T47D (cell line): ENCODE results near the gene RBKS.
A peak's percentile ranks its signal among the peaks of the same experiment; 100 is the strongest.

Source experiments
- DNase-seq, 2 experiments: peaks; one replicate each; pipeline versions ENCODE4 v3.0.0 to v3.0.0-alpha.2; 2011 to 2012; ENCODE audit warnings: low read depth in 1 of 2, low spot score in 1 of 2
- JUND ChIP-seq: IDR thresholded peaks from 2 replicates; pipeline ENCODE4 v1.6.1; 2012; ENCODE audit warnings: low read depth
- in situ Hi-C: cut with HindIII; loops from 2 replicates; pipeline ENCODE4 v1.10.0; 2016; ENCODE audit warnings: low sequenced_read_pairs, low pct_unique_long_range_greater_than_20kb

RBKS gene

DNA sequence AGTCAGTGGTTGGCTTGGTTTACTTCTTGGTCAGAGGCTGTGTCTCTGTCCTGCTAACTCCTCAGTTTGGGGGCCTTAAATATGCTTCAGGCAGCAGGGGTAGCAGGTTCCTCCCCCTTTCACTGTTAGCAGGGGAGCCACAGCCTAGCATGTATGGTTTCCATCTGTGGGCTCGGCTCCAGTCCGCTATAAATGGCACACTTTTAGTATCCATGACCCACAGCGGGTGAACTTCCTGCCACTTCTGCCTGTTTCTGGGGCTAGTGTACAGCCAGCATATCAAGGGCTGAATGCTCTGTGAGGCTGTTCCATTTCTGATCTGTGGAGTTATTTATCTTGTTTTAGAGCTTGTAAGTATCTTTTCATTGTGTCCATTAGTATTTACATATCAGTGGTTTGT is 60.4 kb downstream of the RBKS start:
- no peak for TF ChIP-seq JUND
- in situ Hi-C loops: no loop called here
- DNase-seq: no peak

DNA sequence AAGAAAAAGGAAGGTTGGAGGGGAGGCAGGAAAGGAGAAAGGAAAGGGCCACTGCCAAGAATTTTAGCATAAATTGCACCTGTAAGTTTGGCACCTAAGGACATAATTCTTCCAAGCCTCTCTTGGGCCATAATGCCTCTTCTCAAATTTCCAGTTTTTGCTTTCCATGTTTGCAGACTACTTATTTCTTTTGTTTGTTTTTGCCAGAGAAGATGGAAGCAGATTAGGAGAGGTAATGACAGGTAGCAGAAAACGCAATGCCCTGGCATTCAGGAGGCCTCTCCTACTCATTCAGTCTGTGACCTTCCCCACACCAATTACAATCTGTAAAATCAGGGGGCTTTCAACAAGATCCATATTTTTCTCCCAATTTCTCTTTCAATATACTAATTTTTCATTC is 61.9 kb downstream of the RBKS start:
- peak; percentile 13 to 87 for DNase-seq
- no peak for TF ChIP-seq JUND
- in situ Hi-C loops: no loop called here

- in situ Hi-C loops: no loop called here
- no peak for TF ChIP-seq JUND
- no peak for DNase-seq
Observed at GRCh38 chr2:27824401-27824800, 65.8 kb downstream of the RBKS start.

DNA sequence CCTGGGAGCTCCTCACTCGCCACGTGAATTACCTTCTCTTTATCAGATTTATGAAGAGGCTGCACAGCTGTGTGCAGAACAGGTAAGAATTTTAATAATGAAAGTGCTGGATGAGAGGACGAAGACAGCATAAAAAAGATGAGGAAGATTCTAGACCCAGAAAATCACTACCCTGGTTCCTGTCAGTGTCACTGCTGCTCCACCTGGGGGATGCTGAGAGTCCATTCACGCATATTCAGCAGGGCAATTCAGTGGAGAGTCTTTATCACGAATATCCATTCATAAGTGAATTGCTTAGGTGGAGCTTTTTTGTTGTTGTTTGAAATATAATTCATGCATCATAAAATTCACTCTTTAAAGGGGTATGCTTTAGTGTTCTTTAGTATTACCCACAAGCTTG is 66.6 kb downstream of the RBKS start:
- in situ Hi-C loops: no loop called here
- peak in 1 of 2 experiments; percentile 29 for DNase-seq
- TF ChIP-seq JUND: no peak

- TF ChIP-seq JUND: no peak
- in situ Hi-C loops: no loop called here
Observed at GRCh38 chr2:27823135-27823534, 67.1 kb downstream of the RBKS start.

GRCh38 chr2:27822049-27822448 is 68.1 kb downstream of the RBKS start:
- no peak for DNase-seq
- TF ChIP-seq JUND: no peak
- in situ Hi-C loops: no loop called here

More at GRCh38 chr2:27823135-27823534, 67.1 kb downstream of the RBKS start:
- no peak for DNase-seq

GRCh38 chr2:27815860-27816438 is 74.2 kb downstream of the RBKS start:
- no peak for TF ChIP-seq JUND
- in situ Hi-C loops: no loop called here
- DNase-seq: no peak

DNA sequence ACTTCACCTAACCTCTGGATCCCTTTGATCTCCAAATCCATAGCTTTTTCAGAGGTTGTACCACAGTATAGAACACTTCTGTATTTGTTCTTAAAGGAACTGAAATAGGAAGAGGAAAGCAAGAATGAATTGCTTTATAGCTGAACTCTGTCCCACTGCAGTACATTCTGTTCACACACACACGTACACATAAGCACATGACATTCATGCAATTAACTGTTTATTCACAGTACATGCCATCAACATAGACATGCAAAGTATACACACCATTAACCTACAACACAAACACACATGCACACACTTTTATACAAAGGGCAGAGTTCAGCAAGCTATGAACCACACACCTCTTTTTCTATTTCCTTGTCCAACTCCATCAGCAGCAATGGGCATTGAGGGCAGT is 75.4 kb downstream of the RBKS start:
- no peak for DNase-seq
- TF ChIP-seq JUND: no peak
- in situ Hi-C loops: no loop called here

DNA sequence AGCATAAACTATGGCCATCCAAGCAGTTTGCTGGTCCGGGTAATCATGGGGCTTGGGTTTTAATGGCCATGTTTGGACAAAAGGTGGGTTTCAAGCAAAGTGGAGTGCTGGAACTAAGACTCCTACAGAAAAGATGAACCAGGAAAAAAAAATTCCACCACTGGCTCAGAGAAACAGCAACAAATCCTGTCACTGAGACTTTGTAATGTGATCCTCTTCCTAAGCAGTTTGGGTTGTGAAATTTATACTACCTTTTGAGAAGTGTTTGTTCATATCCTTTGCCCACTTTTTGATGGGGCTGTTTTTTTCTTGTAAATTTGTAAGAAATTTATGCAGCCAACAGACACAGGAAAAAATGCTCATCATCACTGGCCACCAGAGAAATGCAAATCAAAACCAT is 78.4 kb downstream of the RBKS start:
- no peak for DNase-seq
- in situ Hi-C loops: no loop called here
- no peak for TF ChIP-seq JUND

GRCh38 chr2:27810455-27810854 is 79.7 kb downstream of the RBKS start:
- no peak for DNase-seq
- in situ Hi-C loops: no loop called here
- no peak for TF ChIP-seq JUND

DNA sequence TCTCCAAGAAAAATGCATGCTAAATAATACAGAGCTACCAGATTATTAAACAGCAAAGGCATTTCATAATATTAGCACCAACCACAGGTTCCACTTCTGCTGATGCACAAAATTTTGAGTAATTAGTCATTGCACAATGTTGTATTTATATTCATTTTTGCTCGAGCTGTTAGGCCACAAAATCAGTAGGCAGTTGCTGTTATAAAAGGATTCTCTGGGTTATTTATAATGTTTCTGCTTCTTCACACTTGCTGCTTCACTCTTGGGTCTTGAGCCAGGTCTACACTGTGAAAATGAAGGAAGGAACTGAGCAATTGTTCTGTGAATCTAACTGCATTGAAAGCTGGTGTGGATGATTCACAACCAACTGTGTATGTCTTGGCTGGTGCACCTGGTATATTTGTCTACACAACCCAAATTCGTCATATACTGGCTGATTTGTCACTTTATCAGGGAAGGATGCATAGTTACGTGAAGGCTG is 80.4 kb downstream of the RBKS start:
- in situ Hi-C loops: no loop called here
- no peak for TF ChIP-seq JUND
- DNase-seq: no peak

GRCh38 chr2:27808984-27809383 is 81.2 kb downstream of the RBKS start:
- TF ChIP-seq JUND: no peak
- no peak for DNase-seq
- in situ Hi-C loops: no loop called here

DNA sequence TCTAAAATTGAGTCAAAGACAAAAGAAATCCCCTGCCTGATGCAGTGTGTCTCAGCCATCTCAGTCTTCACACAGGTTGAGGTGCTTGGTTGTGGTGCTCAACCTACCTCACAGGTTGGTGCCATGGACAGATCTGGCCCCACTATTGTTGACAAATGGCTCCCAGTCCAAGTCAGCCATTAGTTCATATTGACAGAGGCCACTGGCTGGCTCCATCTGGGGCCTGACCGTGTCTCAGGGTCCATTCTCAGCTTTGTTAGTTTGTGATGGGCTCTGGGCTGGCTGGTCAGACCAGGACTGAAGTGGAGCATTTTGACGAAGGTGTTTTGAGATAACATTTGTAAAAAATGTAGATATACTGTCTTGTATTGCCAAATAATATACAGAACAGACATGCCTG is 81.8 kb downstream of the RBKS start:
- TF ChIP-seq JUND: no peak
- no peak for DNase-seq
- in situ Hi-C loops: no loop called here

DNA sequence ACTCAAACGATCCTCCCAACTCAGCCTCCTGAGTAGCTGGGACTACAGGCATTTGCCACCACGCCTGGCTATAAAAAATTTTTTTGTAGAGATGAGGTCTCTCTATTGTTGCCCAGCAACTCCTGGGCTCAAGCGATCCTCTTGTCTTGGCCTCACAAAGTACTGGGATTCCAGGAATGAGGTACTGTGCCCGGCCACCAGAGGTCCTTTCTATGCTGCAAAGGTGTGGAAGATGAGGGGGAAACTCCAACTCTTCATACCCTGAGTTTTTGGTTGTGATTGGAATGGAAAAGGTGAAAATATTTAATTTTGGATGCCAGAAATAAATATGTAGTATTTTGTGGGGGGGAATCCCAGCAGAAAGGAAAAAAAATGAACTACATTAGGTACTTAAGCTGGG is 82.7 kb downstream of the RBKS start:
- peak in 1 of 2 experiments; percentile 52 for DNase-seq
- no peak for TF ChIP-seq JUND

More for the DNA sequence above, 82.7 kb downstream of the RBKS start:
- in situ Hi-C loops: no loop called here
